ENCODE data around the gene FAM120B. TPM values are rescaled to one million over a fixed set of nuclear protein-coding genes. Genes with fewer than 3 reads are reported as not detected.

The FAM120B gene
- total RNA-seq, 4 donors from 2014 or later, result 10.7 to 17.0 (median 13.5) TPM

DNA sequence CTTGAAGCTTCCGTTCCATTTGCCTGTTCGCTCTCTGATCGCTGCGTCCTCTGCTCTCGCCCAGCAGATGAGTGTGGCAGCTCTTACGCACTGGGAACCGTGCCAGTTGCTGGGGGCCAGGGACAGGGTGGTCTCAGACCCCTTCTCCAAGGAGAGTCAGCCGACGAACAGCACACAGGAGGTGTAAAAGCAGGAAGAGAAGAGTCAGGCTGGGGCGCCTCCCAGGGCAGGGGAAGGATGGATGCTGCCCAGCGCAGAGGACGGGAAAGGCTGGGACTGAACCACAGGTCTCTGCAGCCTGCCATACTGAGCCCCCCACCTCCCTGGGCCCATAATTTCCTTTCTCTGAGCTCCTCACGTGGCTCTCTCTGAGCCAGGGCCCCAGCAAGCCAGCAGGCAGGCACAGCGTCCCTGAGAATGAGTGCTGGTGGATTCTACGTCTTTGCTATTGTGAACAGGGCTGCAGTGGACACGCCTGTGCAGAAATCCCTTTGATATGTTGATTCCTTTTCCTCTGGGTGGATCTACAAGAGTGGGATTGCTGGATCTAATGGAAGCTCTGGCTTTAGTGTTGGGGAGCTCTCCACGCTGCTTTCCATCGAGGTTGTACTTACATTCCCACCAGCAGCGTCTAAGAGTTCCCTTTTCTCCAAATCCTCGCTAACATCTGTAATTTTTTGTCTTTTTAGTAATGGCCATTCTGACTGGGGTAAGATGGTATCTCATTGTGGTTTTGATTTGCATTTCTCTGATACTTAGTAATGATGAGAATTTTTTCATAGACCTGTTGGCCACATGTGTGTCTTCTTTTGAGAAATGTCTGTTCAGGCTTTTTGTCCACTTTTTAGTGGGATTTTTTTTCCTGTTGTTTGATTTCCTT is 142.4 kb downstream of the FAM120B start:
- in situ Hi-C loops (cut with MboI; ENCODE audit: low sequenced_read_pairs in 4 of 4), result no loop called here

DNA sequence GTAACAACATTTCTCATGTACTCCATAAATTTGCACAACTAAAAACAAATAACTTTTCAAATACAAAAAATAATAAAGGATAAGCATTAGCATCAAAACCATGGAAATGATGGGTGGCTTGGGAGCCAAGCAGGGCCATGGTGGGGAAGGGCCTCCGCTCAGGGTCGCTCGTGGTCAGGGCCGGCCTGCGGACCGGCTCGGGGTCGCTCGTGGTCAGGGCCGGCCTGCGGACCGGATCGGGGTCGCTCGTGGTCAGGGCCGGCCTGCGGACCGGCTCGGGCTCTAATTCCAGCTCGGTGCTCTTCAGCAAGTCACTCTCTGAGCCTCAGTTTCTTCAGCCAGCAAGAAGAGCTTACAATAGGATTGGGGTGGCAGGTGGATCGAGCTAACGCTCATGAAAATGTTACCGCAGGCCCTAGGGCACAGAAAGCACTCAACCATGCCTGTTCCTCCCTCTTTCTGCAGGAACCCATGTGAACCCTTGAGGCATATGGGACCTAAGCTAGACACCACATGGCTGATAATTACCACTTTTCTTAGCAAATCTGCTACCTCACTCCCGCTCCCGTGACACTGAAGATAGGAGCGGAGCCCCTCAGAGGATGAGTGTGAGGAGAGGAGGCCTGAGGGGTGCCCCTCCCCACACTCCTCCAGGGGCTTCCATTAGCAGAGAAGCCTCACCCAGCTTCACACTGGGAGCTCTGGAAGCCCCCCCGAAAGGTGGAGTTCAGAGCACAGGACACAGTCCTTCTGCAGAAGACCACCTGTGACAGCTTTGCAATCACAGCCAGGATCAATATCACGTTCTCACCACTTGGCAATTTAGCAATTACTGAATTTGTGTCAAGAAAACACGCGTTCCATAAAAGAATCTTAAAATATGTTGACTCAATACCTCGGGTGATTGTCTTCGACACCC is 143.5 kb downstream of the FAM120B start:
- H3K36me3 ChIP-seq, result no peaks in the 10 kb centered on the region
- in situ Hi-C loops (cut with MboI; ENCODE audit: low sequenced_read_pairs in 4 of 4) (no loop called here), intact Hi-C loops (cut with DNase I; ENCODE audit: low total_unique reads) (no loop called here)
- no peaks in the 10 kb centered on the region for H3K9me3 ChIP-seq
- no peak overlapping the region for H3K4me3 ChIP-seq
- ATAC-seq, result no peak
- H3K27me3 ChIP-seq, result no peaks in the 10 kb centered on the region
- no peak overlapping the region for H3K27ac ChIP-seq
- no peak for DNase-seq
- H3K4me1 ChIP-seq, result peaks cover 0 to 1% of the 10 kb centered on the region in 2 donors
- TF ChIP-seq, protein P1, sequence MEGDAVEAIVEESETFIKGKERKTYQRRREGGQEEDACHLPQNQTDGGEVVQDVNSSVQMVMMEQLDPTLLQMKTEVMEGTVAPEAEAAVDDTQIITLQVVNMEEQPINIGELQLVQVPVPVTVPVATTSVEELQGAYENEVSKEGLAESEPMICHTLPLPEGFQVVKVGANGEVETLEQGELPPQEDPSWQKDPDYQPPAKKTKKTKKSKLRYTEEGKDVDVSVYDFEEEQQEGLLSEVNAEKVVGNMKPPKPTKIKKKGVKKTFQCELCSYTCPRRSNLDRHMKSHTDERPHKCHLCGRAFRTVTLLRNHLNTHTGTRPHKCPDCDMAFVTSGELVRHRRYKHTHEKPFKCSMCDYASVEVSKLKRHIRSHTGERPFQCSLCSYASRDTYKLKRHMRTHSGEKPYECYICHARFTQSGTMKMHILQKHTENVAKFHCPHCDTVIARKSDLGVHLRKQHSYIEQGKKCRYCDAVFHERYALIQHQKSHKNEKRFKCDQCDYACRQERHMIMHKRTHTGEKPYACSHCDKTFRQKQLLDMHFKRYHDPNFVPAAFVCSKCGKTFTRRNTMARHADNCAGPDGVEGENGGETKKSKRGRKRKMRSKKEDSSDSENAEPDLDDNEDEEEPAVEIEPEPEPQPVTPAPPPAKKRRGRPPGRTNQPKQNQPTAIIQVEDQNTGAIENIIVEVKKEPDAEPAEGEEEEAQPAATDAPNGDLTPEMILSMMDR (IDR thresholded peaks at IDR 0.05 in 4 of 5, conservative IDR thresholded peaks at IDR 0.05 in 1 of 5), result no peak
- TF ChIP-seq POLR2A (IDR thresholded peaks at IDR 0.05), result no peak

More for the DNA sequence above, 142.4 kb downstream of the FAM120B start:
- TF ChIP-seq, protein P1 (IDR thresholded peaks at IDR 0.05 in 4 of 5, conservative IDR thresholded peaks at IDR 0.05 in 1 of 5), result no peak
- no peak for TF ChIP-seq POLR2A (IDR thresholded peaks at IDR 0.05)
- Histone ChIP-seq H3K4me3 (no peak overlapping the region), H3K27me3 (no peaks in the 10 kb centered on the region), H3K36me3 (no peaks in the 10 kb centered on the region), H3K27ac (no peak overlapping the region), H3K9me3 (no peaks in the 10 kb centered on the region), H3K4me1 (peaks cover 0 to 4% of the 10 kb centered on the region in 2 donors)
- DNase-seq (no peak), ATAC-seq (no peak)
- intact Hi-C loops (cut with DNase I; ENCODE audit: low total_unique reads), result no loop called here

DNA sequence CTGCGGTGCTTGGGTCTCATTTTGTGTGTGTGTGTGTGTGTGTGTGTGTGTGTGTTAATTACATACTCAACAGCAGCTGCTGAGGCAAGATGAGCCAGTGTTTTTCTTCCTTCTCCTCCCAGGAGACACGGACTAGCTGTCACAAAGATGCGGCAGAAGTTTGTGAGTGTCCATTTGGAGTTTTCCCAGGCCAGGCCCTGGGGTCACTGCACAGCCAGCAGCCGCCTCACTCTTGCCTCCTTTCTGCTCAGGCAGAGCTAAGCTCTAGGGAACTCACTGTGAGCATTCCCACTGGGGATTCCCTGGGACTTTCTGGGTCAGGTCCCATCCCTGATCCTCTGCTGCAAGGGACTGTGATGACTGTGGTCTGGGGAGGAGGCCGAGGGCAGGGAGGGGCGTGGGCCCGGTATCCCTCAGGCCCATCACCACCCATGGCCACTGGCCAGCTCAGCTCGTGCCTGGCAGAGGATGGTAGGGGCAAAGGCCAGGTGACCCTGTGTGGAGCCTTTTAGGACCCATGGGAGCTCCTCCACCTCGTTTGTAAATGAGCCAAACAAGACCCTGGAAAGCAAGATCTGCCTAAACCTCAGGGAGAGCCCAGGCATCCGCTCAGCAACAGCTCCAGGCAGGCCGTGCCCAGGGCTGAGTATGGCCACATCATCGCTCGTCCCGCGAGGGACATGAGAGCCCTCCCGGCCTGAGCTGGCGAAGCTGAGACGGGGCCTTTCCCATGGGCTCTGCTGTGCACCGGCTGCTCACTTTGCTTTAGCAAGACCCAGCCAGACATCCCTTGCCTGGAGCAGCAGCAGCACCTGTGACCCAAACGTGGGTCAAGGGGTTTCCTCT is 144.6 kb downstream of the FAM120B start:
- no peaks in the 10 kb centered on the region for H3K36me3 ChIP-seq
- no peak for DNase-seq
- intact Hi-C loops (cut with DNase I; ENCODE audit: low total_unique reads), result no loop called here
- no peaks in the 10 kb centered on the region for H3K27me3 ChIP-seq
- no peak for ATAC-seq
- H3K9me3 ChIP-seq, result no peaks in the 10 kb centered on the region
- no peaks in the 10 kb centered on the region for H3K4me1 ChIP-seq
- H3K4me3 ChIP-seq, result no peak overlapping the region
- in situ Hi-C loops (cut with MboI; ENCODE audit: low sequenced_read_pairs in 4 of 4), result no loop called here
- TF ChIP-seq, protein P1 (IDR thresholded peaks at IDR 0.05 in 4 of 5, conservative IDR thresholded peaks at IDR 0.05 in 1 of 5), result no peak
- no peak for TF ChIP-seq POLR2A (IDR thresholded peaks at IDR 0.05)
- no peak overlapping the region for H3K27ac ChIP-seq

Measured in gastrocnemius medialis (tissue), 4 donors.